HCT116 (cell line): Measurements from ENCODE around the gene PROSER2.

ENCODE experiments used
- EGR1 ChIP-seq: IDR thresholded peaks from 2 replicates; pipeline ENCODE4 v1.6.1; 2012; ENCODE audit warnings: low read depth
- EZH2 ChIP-seq: fragments of 200-600 bp; sonication (generic); IDR thresholded peaks from 2 replicates; pipeline ENCODE4 v1.6.1; 2017; ENCODE audit warnings: antibody characterized with exemption, mixed run types
- POLR2A ChIP-seq: IDR thresholded peaks from 2 replicates; pipeline ENCODE4 v1.7.0; 2011; ENCODE audit warnings: borderline replicate concordance; ENCODE audit not compliant: insufficient read depth, insufficient read length; ENCODE audit errors: extremely low read depth
- POLR2AphosphoS5 ChIP-seq: IDR thresholded peaks from 2 replicates; pipeline ENCODE4 v1.6.1; 2011; ENCODE audit warnings: mild to moderate bottlenecking, low read depth, low read length, moderate library complexity
- RAD21 ChIP-seq: IDR thresholded peaks from 2 replicates; pipeline ENCODE4 v1.6.1; 2012; ENCODE audit warnings: low read depth, mild to moderate bottlenecking
- ZFX ChIP-seq: fragments of 450-650 bp; IDR thresholded peaks from 2 replicates; pipeline ENCODE4 v1.6.1; 2017
- ZNF274 ChIP-seq: fragments of 200-500 bp; sonication (Bioruptor generic); IDR thresholded peaks from 2 replicates; pipeline ENCODE4 v1.6.1; 2014; ENCODE audit warnings: mild to moderate bottlenecking, low read depth, low read length, inconsistent platforms
- TF ChIP-seq, protein P1 (sequence below): IDR thresholded peaks from 2 replicates; pipeline ENCODE4 v1.6.1; 2012
- TF ChIP-seq, protein P2 (sequence below), 3 experiments: fragments of 200-600 bp in 1 of 3; sonication (generic) in 1 of 3; IDR thresholded peaks in 2 of 3; conservative IDR thresholded peaks in 1 of 3; 2 replicates each; pipeline ENCODE4 v1.5.1; 2012 to 2017; ENCODE audit warnings: low read depth in 2 of 3, low read length in 2 of 3, antibody characterized with exemption in 1 of 3, borderline replicate concordance in 1 of 3, control low read depth in 1 of 3, mild to moderate bottlenecking in 1 of 3, mixed read lengths in 1 of 3, mixed run types in 1 of 3, moderate library complexity in 1 of 3; ENCODE audit not compliant: insufficient read depth in 1 of 3
- TF ChIP-seq, protein P3 (sequence below): IDR thresholded peaks from 2 replicates; pipeline ENCODE4 v1.6.1; 2012; ENCODE audit warnings: low read depth

DNA sequence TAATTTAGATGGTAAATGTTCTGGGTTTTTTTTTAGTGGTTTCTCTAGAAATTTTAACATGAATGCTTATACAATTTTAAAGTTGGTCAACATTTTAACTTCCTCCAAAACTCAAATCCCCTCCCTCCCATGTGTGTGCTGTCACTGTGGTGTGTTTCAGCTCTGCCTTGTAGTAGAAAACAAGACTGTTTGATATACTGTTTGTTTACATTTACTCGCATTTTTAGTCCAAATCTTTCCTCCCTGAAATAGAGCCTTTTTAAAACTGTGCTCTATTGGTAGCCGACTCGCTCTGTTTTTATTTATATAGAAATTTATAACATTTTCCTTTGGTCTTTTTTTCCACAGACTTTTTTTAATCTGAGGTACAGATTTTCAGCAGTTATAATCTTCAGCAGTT, 19.3 kb downstream of the PROSER2 start:
- TF ChIP-seq ZFX = no peak
- TF ChIP-seq, protein P1, sequence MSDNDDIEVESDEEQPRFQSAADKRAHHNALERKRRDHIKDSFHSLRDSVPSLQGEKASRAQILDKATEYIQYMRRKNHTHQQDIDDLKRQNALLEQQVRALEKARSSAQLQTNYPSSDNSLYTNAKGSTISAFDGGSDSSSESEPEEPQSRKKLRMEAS = no peak
- TF ChIP-seq EZH2 = no peak
- TF ChIP-seq, protein P2, sequence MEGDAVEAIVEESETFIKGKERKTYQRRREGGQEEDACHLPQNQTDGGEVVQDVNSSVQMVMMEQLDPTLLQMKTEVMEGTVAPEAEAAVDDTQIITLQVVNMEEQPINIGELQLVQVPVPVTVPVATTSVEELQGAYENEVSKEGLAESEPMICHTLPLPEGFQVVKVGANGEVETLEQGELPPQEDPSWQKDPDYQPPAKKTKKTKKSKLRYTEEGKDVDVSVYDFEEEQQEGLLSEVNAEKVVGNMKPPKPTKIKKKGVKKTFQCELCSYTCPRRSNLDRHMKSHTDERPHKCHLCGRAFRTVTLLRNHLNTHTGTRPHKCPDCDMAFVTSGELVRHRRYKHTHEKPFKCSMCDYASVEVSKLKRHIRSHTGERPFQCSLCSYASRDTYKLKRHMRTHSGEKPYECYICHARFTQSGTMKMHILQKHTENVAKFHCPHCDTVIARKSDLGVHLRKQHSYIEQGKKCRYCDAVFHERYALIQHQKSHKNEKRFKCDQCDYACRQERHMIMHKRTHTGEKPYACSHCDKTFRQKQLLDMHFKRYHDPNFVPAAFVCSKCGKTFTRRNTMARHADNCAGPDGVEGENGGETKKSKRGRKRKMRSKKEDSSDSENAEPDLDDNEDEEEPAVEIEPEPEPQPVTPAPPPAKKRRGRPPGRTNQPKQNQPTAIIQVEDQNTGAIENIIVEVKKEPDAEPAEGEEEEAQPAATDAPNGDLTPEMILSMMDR (IDR thresholded peaks at IDR 0.05 in 2 of 3, conservative IDR thresholded peaks at IDR 0.05 in 1 of 3; ENCODE audit: borderline replicate concordance in 1 of 3, insufficient read depth in 1 of 3, low read depth in 2 of 3, low read length in 2 of 3) = no peak
- TF ChIP-seq POLR2A = no peak
- TF ChIP-seq, protein P3, sequence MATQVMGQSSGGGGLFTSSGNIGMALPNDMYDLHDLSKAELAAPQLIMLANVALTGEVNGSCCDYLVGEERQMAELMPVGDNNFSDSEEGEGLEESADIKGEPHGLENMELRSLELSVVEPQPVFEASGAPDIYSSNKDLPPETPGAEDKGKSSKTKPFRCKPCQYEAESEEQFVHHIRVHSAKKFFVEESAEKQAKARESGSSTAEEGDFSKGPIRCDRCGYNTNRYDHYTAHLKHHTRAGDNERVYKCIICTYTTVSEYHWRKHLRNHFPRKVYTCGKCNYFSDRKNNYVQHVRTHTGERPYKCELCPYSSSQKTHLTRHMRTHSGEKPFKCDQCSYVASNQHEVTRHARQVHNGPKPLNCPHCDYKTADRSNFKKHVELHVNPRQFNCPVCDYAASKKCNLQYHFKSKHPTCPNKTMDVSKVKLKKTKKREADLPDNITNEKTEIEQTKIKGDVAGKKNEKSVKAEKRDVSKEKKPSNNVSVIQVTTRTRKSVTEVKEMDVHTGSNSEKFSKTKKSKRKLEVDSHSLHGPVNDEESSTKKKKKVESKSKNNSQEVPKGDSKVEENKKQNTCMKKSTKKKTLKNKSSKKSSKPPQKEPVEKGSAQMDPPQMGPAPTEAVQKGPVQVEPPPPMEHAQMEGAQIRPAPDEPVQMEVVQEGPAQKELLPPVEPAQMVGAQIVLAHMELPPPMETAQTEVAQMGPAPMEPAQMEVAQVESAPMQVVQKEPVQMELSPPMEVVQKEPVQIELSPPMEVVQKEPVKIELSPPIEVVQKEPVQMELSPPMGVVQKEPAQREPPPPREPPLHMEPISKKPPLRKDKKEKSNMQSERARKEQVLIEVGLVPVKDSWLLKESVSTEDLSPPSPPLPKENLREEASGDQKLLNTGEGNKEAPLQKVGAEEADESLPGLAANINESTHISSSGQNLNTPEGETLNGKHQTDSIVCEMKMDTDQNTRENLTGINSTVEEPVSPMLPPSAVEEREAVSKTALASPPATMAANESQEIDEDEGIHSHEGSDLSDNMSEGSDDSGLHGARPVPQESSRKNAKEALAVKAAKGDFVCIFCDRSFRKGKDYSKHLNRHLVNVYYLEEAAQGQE = no peak
- no peak for TF ChIP-seq POLR2AphosphoS5
- no peak for TF ChIP-seq EGR1
- TF ChIP-seq RAD21 = no peak
- TF ChIP-seq ZNF274 = no peak
